Measurements from ENCODE around the gene SBNO1. TPM values are rescaled to one million over a fixed set of nuclear protein-coding genes. Genes with fewer than 3 reads are reported as not detected.
A peak's percentile ranks its signal among the peaks of the same experiment; 100 is the strongest.

The SBNO1 gene
- polyA plus RNA-seq, 3 donors, result 5.6 to 16.9 (median 11.4) TPM

- Histone ChIP-seq H3K9me3 (replicated peaks in 1 of 2; ENCODE audit: control insufficient read depth in 1 of 2, insufficient read depth in 1 of 2, low read length in 2 of 2) (no peaks in the 10 kb centered on the region), H3K4me3 (replicated peaks in 1 of 3; ENCODE audit: low read depth in 2 of 3, low read length in 3 of 3) (no peak overlapping the region), H3K79me2 (ENCODE audit: insufficient read depth, low read length) (no peaks in the 10 kb centered on the region), H3K9ac (ENCODE audit: insufficient read depth, low read length, poor library complexity, severe bottlenecking) (no peak overlapping the region), H3K27me3 (ENCODE audit: control insufficient read depth in 2 of 2, insufficient read depth in 2 of 2, low read length in 2 of 2) (no peaks in the 10 kb centered on the region), H3K4me2 (replicated peaks; ENCODE audit: extremely low read depth, low read length, poor library complexity, severe bottlenecking) (no peak overlapping the region), H2AFZ (ENCODE audit: insufficient read depth, low read depth, low read length, poor library complexity, severe bottlenecking) (no peak overlapping the region), H4K20me1 (ENCODE audit: insufficient read depth, low read length) (peaks cover 5% of the 10 kb centered on the region), H3K36me3 (replicated peaks in 1 of 2; ENCODE audit: control insufficient read depth in 1 of 2, insufficient read depth in 2 of 2, low read length in 2 of 2) (peaks cover 32 to 55% of the 10 kb centered on the region in 2 donors), H3K27ac (ENCODE audit: low read depth in 1 of 2, low read length in 2 of 2) (no peak overlapping the region), H3K4me1 (ENCODE audit: control insufficient read depth in 1 of 2, insufficient read depth in 2 of 2, low read length in 2 of 2) (no peaks in the 10 kb centered on the region)
- peaks cover 38 to 52% of the 10 kb centered on the region in 2 donors for H3K36me3 Mint-ChIP-seq
- H3K27me3 Mint-ChIP-seq (ENCODE audit: low read depth in 3 of 3), result no peaks in the 10 kb centered on the region
- H3K27ac Mint-ChIP-seq, result peak overlapping the region in 2 of 7 donors; percentile 47 to 57
- no peak for TF ChIP-seq CTCF (IDR thresholded peaks at IDR 0.05)
- 97% methylated on average over 20 of the region's 20 CpGs for WGBS (ENCODE audit: insufficient coverage)
- no peak overlapping the region for H3K4me3 Mint-ChIP-seq
- H3K4me1 Mint-ChIP-seq, result no peaks in the 10 kb centered on the region
- DNase-seq, result no peak
- no peaks in the 10 kb centered on the region for H3K9me3 Mint-ChIP-seq
- intact Hi-C loops (cut with micrococcal nuclease), result no loop called here
Measured at GRCh38 chr12:123288751-123289346, 75.8 kb downstream of the SBNO1 start.

DNA sequence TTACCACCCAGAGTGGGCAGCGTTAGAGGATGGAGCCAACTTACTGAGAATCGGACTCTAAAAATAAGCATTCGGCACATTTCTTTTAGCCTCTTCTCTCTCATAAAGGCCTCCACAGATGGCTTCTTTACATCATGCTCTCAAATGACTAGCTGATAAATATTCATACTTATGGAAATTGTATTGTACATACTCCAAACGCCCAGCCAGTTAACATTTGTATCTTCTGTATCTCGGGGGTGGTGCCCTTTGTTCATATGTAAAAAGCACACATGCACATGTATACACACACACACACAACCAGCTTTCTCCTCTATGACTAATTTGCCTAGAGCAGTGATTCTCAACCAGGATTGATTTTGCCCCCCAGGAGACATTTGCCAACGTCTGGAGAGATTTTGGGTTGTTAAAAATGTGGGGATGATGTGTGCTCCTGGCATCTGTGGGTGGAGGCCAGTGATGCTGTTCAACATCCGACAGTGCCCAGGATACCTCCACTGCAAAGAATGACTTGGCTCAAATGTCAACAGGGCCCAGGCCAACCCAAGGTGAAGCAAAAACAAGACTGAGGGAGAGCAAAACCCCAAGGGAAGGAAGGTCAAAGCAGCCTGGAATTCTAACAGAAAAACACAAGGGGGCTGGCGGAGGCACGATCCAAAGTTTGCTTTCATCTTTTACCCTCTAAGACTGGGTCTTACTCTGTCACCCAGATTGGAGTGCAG, 77.8 kb downstream of the SBNO1 start:
- Histone ChIP-seq H3K9ac (ENCODE audit: insufficient read depth, low read length, poor library complexity, severe bottlenecking) (no peak overlapping the region), H3K36me3 (replicated peaks in 1 of 2; ENCODE audit: control insufficient read depth in 1 of 2, insufficient read depth in 2 of 2, low read length in 2 of 2) (peaks cover 13 to 35% of the 10 kb centered on the region in 2 donors), H3K4me1 (ENCODE audit: control insufficient read depth in 1 of 2, insufficient read depth in 2 of 2, low read length in 2 of 2) (no peaks in the 10 kb centered on the region), H3K4me2 (replicated peaks; ENCODE audit: extremely low read depth, low read length, poor library complexity, severe bottlenecking) (no peak overlapping the region), H3K9me3 (replicated peaks in 1 of 2; ENCODE audit: control insufficient read depth in 1 of 2, insufficient read depth in 1 of 2, low read length in 2 of 2) (no peaks in the 10 kb centered on the region), H3K4me3 (replicated peaks in 1 of 3; ENCODE audit: low read depth in 2 of 3, low read length in 3 of 3) (no peak overlapping the region), H4K20me1 (ENCODE audit: insufficient read depth, low read length) (peaks cover 5% of the 10 kb centered on the region), H2AFZ (ENCODE audit: insufficient read depth, low read depth, low read length, poor library complexity, severe bottlenecking) (no peak overlapping the region), H3K27me3 (ENCODE audit: control insufficient read depth in 2 of 2, insufficient read depth in 2 of 2, low read length in 2 of 2) (no peaks in the 10 kb centered on the region), H3K79me2 (ENCODE audit: insufficient read depth, low read length) (no peaks in the 10 kb centered on the region), H3K27ac (ENCODE audit: low read depth in 1 of 2, low read length in 2 of 2) (no peak overlapping the region)
- H3K9me3 Mint-ChIP-seq, result no peaks in the 10 kb centered on the region
- H3K4me1 Mint-ChIP-seq, result no peaks in the 10 kb centered on the region
- H3K36me3 Mint-ChIP-seq, result peaks cover 23 to 34% of the 10 kb centered on the region in 2 donors
- intact Hi-C loops (cut with micrococcal nuclease), result no loop called here
- DNase-seq, result no peak
- no peaks in the 10 kb centered on the region for H3K27me3 Mint-ChIP-seq (ENCODE audit: low read depth in 3 of 3)
- 89% methylated on average over 3 of the region's 9 CpGs for WGBS (ENCODE audit: insufficient coverage)
- TF ChIP-seq CTCF (IDR thresholded peaks at IDR 0.05), result no peak
- H3K27ac Mint-ChIP-seq, result peak overlapping the region in 3 of 7 donors; percentile 1 to 36 (median 5)
- no peak overlapping the region for H3K4me3 Mint-ChIP-seq

All from CD14-positive monocyte (primary cell).